ENCODE data around the gene P2RX4. TPM values are rescaled to one million over a fixed set of nuclear protein-coding genes. Genes with fewer than 3 reads are reported as not detected.

Gene P2RX4
- total and polyA plus RNA-seq, 9 of the 15 experiments (the other 6 are each of a cell fraction or from before 2014, with no cell fraction given) = 6.6 to 21.5 (median 11.7) TPM

DNA sequence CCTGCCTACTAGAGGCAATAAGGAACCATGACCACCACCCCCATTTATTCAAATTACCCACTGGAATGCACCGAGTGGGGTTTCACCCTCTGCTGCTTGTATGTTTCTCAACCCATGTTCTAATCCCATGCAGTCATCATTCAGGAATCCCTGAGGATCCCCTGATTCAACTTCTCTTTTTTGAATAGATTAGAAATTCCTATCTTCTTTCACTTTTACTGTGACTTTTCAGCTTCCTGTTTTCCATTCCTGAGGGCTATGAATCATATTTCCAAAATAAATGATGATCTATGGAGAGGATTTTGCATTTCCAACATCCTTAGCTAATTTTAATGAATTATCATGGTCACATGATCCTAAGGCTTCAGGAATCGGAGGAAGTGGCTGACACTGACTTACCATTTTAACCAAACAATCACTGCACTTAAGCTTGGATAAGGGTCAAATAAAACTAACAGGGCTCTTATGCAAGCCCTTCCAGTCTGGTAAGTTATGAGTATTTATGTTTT is 19.4 kb upstream of the P2RX4 start:
- ChIA-PET POLR2A (interaction anchor here (0.6 to 1.6 kb wide), 2 partner anchors 13 to 572 kb away, joined by 3 read pairs; no protein-coding TSS in a partner anchor), CTCF (ENCODE audit: low intra/inter-chr PET ratio) (no interaction called here)
- WGBS (ENCODE audit: insufficient coverage, low coverage, missing lambda C conversion rate) = 40% methylated on average over 2 of the region's 2 CpGs
- Histone ChIP-seq H3K9me1 (ENCODE audit: control insufficient read depth, insufficient read depth, low read length) (no peaks in the 10 kb centered on the region), H3K79me2 (ENCODE audit: control insufficient read depth, insufficient read depth, low read length) (no peaks in the 10 kb centered on the region), H4K20me1 (replicated peaks; ENCODE audit: control insufficient read depth, insufficient read depth, low read length) (no peaks in the 10 kb centered on the region), H3K27me3 (ENCODE audit: control insufficient read depth in 2 of 2, insufficient read depth in 2 of 2, low read length in 2 of 2) (no peaks in the 10 kb centered on the region), H3K27ac (ENCODE audit: extremely low read depth, low read depth, low read length) (no peak overlapping the region), H3K4me2 (ENCODE audit: insufficient read depth, low read length) (no peak overlapping the region), H2AFZ (ENCODE audit: low read depth, low read length) (no peak overlapping the region), H3K9me3 (replicated peaks; ENCODE audit: control insufficient read depth, insufficient read depth, low read depth, low read length) (no peaks in the 10 kb centered on the region), H3K36me3 (ENCODE audit: control insufficient read depth, insufficient read depth, low read length) (no peaks in the 10 kb centered on the region), H3K9ac (ENCODE audit: insufficient read depth in 1 of 2, low read depth in 2 of 2, low read length in 2 of 2) (no peak overlapping the region), H3K4me3 (no peak overlapping the region), H3K4me1 (replicated peaks in 1 of 2; ENCODE audit: control insufficient read depth in 2 of 2, insufficient read depth in 2 of 2, low read length in 2 of 2) (peaks cover 8 to 11% of the 10 kb centered on the region in 2 experiments; a peak in 4 of 5 replicates)
- DNase-seq (ENCODE audit: extremely low read depth in 1 of 4, low spot score in 3 of 4) = no peak
- no TSS peak for BruUV-seq (replicated peaks)
- no peak for FAIRE-seq
- in situ Hi-C loops (cut with MboI) = no loop called here
- no peak for ATAC-seq
- intact Hi-C loops (cut with micrococcal nuclease) = no loop called here
- TF ChIP-seq FOSL1 (tag; conservative IDR thresholded peaks at IDR 0.05) (peak; percentile 78), MEF2A (IDR thresholded peaks at IDR 0.05; ENCODE audit: control insufficient read depth, low read depth, low read length) (0 out of 2 replicates have a peak, but pooled peaks have one; percentile 23), SMARCA4 (IDR thresholded peaks at IDR 0.05) (peak; percentile 13; the same call in 1 of the 2 replicates), JUN (IDR thresholded peaks at IDR 0.05; ENCODE audit: borderline replicate concordance, low read depth, low read length) (peak; percentile 56), JUN (CRISPR knock-in tag; IDR thresholded peaks at IDR 0.05; ENCODE audit: borderline replicate concordance) (peak; percentile 35; the same call in 1 of the 2 replicates), BCL6 (CRISPR knock-in tag; IDR thresholded peaks at IDR 0.05) (no peak), JUND (IDR thresholded peaks at IDR 0.05; ENCODE audit: borderline replicate concordance, low read depth, low read length) (peak; percentile 32; the same call in 1 of the 2 replicates), JUND (tag; IDR thresholded peaks at IDR 0.05; ENCODE audit: borderline replicate concordance, low read depth, low read length) (peak; percentile 59; the same call in 2 of the 3 replicates), TEAD4 (IDR thresholded peaks at IDR 0.05; ENCODE audit: low read length) (peak; percentile 60; the same call in 1 of the 2 replicates), TEAD4 (CRISPR knock-in tag; IDR thresholded peaks at IDR 0.05; ENCODE audit: borderline replicate concordance) (no peak), ATF7 (IDR thresholded peaks at IDR 0.05) (peak; percentile 57)
- TF ChIP-seq, protein P1, sequence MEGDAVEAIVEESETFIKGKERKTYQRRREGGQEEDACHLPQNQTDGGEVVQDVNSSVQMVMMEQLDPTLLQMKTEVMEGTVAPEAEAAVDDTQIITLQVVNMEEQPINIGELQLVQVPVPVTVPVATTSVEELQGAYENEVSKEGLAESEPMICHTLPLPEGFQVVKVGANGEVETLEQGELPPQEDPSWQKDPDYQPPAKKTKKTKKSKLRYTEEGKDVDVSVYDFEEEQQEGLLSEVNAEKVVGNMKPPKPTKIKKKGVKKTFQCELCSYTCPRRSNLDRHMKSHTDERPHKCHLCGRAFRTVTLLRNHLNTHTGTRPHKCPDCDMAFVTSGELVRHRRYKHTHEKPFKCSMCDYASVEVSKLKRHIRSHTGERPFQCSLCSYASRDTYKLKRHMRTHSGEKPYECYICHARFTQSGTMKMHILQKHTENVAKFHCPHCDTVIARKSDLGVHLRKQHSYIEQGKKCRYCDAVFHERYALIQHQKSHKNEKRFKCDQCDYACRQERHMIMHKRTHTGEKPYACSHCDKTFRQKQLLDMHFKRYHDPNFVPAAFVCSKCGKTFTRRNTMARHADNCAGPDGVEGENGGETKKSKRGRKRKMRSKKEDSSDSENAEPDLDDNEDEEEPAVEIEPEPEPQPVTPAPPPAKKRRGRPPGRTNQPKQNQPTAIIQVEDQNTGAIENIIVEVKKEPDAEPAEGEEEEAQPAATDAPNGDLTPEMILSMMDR (IDR thresholded peaks at IDR 0.05 in 2 of 3, conservative IDR thresholded peaks at IDR 0.05 in 1 of 3; ENCODE audit: insufficient read depth in 2 of 3, low read depth in 1 of 3, low read length in 3 of 3) = no peak
- TF ChIP-seq, protein P2, sequence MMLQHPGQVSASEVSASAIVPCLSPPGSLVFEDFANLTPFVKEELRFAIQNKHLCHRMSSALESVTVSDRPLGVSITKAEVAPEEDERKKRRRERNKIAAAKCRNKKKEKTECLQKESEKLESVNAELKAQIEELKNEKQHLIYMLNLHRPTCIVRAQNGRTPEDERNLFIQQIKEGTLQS (IDR thresholded peaks at IDR 0.05) = peak; percentile 79; the same call in 1 of the 2 replicates
- TF ChIP-seq, protein P2 (CRISPR knock-in tag; conservative IDR thresholded peaks at IDR 0.05) = no peak
- TF ChIP-seq, protein P3, sequence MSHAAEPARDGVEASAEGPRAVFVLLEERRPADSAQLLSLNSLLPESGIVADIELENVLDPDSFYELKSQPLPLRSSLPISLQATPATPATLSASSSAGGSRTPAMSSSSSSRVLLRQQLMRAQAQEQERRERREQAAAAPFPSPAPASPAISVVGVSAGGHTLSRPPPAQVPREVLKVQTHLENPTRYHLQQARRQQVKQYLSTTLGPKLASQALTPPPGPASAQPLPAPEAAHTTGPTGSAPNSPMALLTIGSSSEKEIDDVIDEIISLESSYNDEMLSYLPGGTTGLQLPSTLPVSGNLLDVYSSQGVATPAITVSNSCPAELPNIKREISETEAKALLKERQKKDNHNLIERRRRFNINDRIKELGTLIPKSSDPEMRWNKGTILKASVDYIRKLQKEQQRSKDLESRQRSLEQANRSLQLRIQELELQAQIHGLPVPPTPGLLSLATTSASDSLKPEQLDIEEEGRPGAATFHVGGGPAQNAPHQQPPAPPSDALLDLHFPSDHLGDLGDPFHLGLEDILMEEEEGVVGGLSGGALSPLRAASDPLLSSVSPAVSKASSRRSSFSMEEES (CRISPR knock-in tag; IDR thresholded peaks at IDR 0.05) = peak; percentile 79
- TF ChIP-seq, protein P4, sequence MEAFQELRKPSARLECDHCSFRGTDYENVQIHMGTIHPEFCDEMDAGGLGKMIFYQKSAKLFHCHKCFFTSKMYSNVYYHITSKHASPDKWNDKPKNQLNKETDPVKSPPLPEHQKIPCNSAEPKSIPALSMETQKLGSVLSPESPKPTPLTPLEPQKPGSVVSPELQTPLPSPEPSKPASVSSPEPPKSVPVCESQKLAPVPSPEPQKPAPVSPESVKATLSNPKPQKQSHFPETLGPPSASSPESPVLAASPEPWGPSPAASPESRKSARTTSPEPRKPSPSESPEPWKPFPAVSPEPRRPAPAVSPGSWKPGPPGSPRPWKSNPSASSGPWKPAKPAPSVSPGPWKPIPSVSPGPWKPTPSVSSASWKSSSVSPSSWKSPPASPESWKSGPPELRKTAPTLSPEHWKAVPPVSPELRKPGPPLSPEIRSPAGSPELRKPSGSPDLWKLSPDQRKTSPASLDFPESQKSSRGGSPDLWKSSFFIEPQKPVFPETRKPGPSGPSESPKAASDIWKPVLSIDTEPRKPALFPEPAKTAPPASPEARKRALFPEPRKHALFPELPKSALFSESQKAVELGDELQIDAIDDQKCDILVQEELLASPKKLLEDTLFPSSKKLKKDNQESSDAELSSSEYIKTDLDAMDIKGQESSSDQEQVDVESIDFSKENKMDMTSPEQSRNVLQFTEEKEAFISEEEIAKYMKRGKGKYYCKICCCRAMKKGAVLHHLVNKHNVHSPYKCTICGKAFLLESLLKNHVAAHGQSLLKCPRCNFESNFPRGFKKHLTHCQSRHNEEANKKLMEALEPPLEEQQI (IDR thresholded peaks at IDR 0.05) = no peak
